ENCODE results near the gene ABRACL. TPM values are rescaled to one million over a fixed set of nuclear protein-coding genes. Genes with fewer than 3 reads are reported as not detected.

Gene ABRACL
- total and polyA plus RNA-seq, 2 of the 8 experiments (the other 6 are each of a cell fraction or from before 2014, with no cell fraction given), result 103 to 167 TPM

GRCh38 chr6:139073118-139073517, 44.6 kb downstream of the ABRACL start (continued):
- TF ChIP-seq MAX (IDR thresholded peaks at IDR 0.05) (no peak), POLR2A (IDR thresholded peaks at IDR 0.05; ENCODE audit: control extremely low read depth in 1 of 2, low read depth in 2 of 2, low read length in 2 of 2) (no peak), CEBPB (IDR thresholded peaks at IDR 0.05; ENCODE audit: low read depth, low read length) (no peak), CHD2 (IDR thresholded peaks at IDR 0.05; ENCODE audit: low read length) (no peak), GTF2F1 (IDR thresholded peaks at IDR 0.05; ENCODE audit: borderline replicate concordance, low read depth, low read length) (no peak), BRCA1 (IDR thresholded peaks at IDR 0.05; ENCODE audit: low read depth, low read length) (no peak), RAD21 (IDR thresholded peaks at IDR 0.05 in 1 of 2, conservative IDR thresholded peaks at IDR 0.05 in 1 of 2; ENCODE audit: low read depth in 2 of 2, low read length in 2 of 2) (no peak), RFX5 (IDR thresholded peaks at IDR 0.05; ENCODE audit: borderline replicate concordance, low read depth, low read length) (no peak)
